GM21447 (cell line): ENCODE measurements around the gene GPR152.

ENCODE experiments used
- ATAC-seq: cut with Tn5 transposase; IDR thresholded peaks from one replicate; pipeline ENCODE4 v1.9.1; 2021; ENCODE audit not compliant: unreplicated experiment

Gene GPR152

DNA sequence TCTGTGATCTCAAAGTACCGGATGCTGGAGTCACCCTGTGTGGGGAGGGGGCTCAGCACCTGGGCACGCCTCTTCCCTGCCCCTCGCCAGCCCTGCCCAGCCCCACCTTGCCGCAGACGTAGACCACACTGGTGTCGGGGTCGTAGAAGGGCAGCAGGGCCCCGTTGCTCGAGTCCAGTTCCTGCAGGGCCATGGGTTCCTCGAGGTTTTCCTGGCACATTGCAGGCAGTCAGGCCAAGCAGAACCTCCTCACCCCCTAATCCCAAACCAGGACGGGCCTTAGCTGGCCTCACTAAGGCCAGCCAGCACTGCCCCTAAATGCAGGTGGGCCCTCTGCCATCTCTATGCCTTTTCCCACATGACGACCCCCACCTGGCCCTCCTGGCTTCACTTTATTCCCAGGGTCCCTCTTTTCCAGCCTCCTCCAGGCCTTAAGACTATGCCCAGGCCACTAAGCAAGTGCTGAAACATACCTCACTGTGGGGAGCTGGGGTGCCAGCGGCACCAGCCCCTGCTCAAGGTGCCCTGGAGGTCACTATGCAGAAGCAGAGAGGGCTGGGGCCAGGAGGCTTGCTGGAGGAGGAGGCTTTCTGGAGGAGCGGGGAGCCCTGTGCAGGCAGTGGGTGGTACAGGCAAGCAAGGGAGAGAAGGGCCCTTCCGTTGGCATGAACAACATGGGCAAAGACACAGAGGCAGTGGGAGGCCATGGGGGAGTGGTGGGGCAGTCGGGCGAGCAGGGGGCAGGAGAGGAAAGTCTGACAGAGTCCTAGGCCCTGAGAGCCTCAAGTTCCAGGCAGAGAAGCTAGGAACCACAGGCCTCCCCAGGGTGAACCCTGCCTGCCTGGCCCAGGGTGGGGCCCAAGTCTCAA is 12.1 kb downstream of the GPR152 start:
- ATAC-seq, result no peak

DNA sequence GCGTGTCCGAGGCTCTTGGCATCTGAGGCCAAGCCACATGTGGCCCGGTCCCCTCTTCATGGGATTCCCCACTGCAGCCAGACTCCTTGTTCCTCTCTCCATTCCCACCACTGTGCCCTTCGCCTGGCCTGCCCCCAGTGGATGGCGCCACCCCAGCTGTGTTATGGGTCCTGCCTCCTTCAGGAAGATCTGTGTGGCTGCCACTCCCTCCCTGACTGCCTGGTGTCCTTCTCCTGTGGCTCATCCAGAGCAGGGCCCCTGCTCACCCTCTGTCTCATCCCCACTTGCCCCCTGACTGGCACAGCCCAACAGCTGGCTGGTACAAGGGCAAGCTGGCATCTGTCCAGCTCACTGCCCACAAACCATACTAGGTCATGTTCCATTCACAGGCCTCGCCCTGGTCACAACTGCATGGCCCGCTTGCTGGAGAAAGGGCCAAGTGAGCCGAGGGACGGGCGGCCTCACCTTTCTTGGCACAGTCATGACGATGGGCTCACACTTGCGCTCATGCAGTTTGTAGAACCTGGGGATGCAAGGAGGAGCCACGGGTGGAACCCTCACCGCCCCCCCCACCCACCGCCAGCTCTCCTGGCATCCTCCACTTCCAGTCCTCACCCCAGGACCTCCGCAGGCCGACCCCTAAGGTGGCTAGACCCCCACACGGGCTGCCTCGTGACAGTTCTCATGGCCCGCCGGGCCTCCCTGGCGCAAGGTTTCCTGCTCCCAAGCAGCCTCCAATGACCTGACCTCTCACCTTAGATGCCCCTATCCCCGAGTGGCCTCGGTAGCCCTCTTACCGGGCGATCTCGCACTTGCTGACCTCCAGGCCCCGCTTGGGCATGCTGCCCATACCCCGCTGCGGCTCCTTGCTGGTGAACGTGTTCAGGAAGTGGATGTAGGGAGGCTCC is 13.0 kb downstream of the GPR152 start:
- no peak for ATAC-seq

DNA sequence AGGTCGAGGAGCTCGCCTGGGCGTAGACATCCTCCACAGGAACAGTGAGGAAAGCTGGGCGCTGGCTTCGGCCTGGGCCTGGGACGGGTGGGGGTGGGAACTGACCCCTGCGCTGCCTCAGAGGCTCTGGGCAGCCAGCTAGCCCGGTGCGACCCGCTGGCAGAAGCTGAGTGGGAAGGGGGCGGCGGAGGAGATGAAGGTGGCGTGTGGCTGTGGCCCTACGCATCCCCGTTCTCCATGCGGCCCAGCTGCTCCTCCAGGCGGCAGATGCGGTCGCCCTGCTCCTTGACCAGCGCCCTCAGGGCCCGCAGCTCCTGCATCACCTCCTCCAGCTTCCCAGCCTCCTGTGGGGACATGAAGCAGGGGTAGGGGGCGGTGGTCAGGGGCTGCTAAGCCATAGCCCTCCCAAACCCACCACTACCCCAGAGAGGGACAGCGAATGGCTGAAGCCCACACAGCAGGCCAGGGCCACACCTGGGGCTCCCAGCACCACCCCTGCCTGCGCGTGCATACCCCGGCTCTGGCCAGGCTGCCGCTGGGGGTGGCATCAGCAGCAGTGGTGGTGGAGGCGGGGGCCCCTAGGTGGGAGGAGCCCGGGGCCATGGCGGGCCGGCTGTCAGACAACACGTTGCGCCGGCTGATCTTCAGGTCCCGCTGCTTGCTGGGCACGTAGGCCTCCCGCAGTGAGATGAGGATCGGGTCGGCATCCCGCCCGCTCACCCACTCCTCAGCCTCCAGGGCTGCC is 14.2 kb downstream of the GPR152 start:
- no peak for ATAC-seq

DNA sequence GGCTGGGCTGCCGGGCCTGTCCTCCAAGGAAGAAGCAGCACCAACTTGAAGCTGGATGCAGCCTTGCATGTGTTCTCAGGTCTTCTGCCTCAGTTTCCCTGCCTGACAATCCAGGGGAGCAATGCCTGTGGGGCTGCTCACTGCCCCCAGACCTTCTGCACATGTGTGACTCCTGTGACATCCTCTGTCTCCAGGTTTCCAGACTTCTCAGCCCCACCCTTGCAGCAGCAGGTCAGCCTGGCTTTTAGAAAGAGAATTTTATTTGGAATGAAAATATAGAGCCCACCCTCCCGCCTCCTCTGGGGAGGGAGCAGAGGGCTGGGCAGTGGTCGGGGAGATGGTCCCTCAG is 14.7 kb downstream of the GPR152 start:
- no peak for ATAC-seq

DNA sequence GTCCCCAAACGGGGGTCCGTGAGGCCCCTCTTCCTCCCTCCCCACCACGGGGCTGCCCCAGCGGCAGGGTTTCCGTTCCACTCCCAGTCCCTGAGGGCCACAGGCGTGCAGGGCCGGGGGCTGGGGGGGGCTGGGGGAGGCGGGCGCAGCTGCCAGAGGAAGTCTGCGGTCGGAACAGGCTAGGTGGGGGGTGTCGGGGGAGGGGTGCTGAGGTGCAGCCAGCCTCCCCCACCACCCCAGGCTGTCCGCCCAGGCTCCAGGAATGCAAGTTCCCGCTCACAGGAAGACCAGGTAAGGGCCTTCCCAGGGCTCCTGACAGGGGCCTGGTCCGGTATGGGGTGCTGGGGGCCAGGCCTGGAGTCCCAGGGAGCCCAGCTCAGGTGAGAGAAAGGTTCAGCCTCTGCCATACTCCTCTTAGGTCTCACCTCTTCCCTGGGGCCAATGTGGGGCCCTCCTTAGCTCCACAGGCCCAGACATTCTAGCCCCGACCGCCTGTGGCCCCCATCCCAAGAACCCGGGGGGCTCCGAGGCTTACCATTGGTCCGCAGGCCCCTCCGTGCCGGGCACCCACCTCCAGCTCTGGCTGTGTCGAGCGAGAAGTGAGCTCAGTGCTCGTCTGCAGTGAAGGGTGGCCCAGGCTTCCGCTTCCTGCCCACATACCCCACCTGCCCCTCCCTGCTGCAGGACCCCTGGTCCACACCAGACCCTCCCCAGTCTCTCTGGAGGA is 15.3 kb downstream of the GPR152 start, which contains the start of gene PTPRCAP:
PTPRCAP (minus strand) TSS at position 601 of the 727 bp plus-strand sequence; CDS start at position 538, 63 bp downstream.
- ATAC-seq, result peak; percentile 31

DNA sequence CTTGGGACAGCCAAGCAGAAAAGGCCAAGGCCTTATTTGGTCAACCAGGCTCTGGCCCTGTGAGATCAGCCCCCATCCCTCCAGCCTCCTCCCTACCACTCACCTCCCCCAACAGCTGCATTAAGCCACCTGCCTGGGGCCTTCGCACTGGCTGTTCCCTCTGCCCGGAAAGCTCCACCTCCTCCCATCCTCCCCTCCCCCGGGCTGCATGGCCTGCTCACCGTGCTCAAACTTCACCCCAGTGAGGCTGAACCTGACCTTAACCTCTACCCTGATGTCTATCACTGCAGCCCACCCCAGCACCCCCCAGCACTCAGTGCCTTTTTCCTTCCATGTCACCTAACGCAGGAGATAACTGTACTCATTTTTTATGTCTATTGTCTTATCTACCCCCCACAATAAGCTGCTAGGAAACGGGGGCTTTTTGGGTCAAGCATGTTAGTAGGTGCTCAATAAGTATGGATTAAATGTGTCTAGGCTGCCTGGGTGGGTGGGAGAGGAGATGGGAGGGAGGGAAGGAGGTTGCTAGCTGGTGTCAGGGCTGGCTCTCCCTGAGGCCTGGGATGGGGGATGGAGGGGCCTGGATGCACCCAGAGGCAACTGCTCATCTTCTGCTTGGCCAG is 16.0 kb downstream of the GPR152 start:
- ATAC-seq, result peak; percentile 45

DNA sequence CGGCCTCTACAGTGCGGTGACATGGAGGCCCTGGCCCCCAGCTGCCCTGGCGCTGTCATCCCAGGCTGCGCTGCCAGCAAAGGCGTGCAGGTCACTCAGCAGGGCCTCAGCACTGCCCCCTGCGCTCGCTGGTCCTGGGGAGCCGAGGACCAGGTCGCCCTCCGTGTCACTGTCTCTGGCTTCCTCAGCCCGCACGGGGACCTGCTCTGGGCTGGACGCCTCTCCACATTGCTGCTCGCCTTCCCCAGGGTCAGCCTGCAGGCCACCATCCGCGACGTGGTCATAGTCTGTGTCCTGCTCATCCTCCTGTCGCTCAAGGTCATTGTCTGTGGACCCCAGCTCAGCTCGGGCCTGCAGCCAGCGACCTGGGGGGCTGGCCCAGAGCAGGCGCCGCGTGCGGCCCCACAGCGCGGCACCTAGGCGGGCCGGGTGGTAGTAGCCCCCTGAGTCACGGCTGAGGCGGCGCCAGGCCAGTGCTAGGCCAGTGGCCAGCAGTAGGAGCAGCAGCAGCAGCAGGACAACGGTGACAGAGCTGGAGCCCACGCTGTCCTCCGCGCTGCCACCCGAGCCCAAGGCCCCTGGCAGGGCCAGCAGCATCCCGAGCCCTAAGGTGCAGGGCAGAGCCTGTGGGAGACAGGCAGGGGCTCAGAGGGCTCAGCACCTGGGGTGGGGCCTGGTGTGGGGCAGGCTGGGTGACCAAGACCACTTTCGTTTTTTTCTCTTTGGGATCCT is 16.6 kb downstream of the GPR152 start:
- no peak for ATAC-seq

DNA sequence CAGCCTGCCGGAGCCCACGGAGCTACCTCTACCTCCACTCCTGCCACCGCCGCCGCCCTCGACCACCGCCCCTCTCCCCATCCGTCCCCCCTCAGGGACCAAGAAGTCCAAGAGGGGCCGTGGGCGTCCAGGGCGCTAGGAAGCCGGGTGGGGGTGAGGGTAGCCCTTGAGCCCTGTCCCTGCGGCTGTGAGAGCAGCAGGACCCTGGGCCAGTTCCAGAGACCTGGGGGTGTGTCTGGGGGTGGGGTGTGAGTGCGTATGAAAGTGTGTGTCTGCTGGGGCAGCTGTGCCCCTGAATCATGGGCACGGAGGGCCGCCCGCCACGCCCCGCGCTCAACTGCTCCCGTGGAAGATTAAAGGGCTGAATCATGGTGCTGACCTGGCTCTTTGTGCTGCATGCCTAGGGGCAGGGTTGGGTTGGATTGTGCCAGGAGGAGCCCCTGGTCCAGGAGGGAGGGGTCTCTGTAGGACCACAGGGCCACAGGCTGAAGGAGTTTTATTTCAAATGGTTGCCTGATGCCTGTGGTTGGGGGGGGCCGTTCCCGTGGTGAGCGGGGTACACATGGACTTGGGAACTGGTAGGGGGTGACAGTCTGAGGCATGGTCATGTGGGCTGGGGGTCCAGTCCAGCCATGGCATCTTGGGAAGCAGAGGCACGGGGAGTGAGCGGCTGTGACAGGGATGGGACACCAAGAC is 17.4 kb downstream of the GPR152 start:
- ATAC-seq, result no peak

DNA sequence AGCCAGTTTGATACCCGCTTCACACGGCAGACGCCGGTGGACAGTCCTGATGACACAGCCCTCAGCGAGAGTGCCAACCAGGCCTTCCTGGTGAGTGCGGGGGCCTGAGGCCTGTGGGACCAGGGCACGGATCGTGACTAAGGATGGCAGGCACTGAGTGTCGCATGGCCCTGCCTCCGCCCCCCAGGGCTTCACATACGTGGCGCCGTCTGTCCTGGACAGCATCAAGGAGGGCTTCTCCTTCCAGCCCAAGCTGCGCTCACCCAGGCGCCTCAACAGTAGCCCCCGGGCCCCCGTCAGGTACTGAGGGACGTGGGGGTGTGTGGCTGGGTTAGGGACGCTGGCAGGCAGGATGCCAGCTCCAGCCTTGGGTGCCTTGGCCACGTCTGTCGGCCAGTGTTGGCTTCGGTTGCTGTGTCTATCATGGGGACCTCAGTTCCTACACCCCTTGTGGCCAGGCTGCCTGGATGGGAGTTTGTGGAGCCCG is 18.1 kb downstream of the GPR152 start:
- ATAC-seq, result no peak

DNA sequence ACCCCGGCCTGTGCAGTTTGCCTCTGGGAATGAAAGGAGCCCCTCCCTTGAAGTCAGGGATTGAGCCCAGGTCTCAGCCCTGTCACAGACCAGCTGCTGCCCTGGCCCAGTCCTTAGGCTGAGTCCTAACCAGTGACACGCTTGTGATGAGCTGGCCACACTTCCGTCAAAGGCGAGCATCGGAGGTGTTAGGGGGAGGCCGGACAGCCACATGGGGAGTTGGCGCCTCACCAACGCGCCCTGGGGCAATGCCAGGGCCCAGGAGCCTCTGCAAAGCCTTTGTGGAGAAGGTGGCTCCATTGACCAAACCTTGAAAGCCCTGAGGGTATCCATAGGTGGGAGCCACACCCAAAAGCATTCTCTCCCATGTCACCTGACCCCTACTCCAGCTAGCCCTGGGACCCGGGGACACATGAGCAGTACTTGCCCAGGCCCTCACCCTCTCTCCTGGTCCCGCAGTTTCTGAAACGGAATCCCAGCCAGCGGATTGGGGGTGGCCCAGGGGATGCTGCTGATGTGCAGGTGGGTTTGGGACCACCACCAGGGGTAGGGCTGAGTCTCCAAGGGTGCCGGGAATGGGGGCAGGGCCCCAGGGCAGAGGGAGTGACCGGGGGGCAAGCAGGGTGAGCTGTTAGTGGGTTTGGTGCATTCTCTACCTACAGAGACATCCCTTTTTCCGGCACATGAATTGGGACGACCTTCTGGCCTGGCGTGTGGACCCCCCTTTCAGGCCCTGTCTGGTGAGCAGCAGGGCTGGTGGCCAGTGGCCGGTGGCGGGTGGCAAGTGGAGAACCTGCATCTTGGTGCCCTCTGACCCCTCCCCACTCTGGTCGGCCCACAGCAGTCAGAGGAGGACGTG is 18.8 kb downstream of the GPR152 start:
- ATAC-seq, result no peak

DNA sequence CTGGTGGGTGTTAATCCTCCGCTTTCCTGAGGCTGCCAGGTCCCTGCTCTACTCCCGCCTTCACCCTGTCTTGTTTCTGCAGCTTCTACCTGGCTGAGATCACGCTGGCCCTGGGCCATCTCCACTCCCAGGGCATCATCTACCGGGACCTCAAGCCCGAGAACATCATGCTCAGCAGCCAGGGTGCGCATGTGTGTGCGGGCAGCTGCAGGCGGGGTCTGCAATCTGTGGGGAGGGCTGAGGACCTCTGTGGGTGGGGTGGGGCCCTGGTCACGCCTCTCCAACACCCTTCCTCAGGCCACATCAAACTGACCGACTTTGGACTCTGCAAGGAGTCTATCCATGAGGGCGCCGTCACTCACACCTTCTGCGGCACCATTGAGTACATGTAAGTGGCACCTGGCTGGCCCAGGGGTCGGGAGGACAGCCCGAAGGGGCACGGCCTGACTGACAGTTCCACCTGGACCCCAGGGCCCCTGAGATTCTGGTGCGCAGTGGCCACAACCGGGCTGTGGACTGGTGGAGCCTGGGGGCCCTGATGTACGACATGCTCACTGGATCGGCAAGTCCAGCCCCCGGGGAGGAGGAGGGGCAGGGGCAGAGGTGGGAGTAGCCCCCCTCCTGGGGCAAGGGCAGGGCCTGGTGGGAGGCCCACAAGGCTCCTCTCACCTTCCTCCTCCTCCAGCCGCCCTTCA is 19.7 kb downstream of the GPR152 start:
- ATAC-seq, result no peak

DNA sequence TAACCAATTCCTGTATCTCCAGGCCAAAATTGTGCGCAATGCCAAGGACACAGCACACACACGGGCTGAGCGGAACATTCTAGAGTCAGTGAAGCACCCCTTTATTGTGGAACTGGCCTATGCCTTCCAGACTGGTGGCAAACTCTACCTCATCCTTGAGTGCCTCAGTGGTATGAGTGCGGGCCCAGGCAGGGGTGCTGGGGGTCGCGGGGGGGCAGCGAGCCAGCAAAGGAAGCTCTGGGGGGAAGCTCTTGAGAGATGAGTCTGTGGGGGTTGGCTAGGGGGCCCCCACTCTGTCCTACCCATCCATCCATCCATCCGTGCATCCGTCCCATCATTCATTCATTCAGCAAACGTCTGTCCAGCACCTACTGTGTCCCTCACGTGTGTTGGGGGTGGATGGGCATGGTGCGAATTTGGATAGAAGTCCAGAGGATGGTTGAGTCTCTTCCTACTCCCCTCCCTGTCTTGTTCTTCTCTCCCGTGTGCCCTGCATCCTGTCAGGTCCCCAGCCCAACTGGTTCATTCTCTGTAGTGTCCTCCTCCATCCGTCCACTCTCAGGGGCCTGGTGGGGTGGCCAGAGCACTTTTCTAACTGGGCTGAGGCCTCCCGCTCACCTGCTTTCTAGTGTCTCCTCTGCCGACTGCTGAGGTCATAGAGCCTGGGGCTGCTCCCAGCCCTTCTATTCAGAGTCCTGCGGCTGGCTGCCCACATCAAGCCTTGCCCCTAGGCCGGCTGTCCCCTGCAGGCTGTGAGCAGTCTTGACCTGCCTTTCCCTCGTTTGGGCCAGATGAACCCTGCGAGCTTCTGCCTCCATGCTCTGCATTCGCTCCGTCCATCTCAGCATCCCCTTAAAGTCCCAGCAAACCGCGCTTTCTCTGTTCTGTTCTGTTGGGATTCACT is 20.9 kb downstream of the GPR152 start:
- no peak for ATAC-seq

DNA sequence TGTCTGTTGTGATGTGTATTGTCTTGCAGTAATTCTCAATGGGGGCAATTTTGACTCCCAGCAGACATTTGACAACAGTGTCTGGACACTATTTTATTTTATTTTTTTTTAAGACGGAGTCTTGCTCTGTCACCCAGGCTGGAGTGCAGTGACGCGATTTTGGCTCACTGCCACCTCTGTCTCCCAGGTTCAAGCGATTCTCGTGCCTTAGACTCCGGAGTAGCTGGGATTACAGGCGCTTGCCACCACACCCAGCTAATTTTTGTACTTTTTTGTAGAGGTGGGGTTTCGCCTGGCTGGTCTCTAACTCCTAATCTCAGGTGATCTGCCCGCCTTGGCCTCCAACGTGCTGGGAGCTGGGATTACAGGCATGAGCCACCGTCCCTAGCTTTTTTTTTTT is 22.8 kb downstream of the GPR152 start:
- no peak for ATAC-seq

DNA sequence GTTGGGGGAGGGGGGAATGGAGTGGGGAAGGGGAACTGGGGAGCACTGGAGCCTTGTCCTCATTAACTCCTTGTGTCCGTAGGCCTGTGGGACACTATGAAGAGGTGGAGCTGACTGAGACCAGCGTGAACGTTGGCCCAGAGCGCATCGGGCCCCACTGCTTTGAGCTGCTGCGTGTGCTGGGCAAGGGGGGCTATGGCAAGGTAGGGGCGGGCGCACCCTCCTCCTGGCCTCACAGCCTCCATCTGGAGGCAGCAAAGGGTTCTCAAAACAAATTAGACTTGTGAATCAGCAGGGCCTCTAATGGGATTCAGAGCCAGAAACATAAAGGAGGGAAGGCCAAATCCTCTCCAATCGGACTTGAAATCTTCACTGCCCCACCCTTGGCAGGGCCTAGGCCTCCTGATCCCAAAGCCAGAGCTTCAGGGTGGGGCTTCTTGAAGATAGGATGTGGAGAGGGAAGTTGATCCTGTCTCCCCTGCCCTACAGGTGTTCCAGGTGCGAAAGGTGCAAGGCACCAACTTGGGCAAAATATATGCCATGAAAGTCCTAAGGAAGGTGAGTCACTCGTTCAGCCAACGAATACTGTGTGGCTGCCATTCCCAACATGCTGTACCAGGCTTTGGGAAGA is 23.4 kb downstream of the GPR152 start:
- no peak for ATAC-seq
